ENCODE results near the gene THSD4.

DNA sequence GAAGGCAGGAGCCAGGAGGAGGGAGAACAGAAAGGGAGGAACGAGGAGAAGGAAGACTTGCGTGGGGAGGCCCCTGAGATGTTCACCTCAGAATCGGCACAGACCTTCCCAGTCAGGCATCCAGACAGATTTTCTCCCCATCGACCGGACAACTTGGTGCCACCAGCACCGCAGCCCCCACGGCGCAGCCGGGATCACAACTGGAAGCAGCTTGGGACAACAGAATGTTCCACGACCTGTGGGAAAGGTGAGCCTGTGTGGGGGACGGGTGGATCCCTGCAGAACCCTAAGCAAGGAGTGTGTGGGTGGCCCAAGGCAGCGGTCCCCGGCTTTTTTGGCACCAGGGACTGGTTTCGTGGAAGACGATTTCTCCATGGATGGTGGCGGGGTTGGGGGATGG lies 622.5 kb downstream of the THSD4 start:
- TF ChIP-seq, protein P1, sequence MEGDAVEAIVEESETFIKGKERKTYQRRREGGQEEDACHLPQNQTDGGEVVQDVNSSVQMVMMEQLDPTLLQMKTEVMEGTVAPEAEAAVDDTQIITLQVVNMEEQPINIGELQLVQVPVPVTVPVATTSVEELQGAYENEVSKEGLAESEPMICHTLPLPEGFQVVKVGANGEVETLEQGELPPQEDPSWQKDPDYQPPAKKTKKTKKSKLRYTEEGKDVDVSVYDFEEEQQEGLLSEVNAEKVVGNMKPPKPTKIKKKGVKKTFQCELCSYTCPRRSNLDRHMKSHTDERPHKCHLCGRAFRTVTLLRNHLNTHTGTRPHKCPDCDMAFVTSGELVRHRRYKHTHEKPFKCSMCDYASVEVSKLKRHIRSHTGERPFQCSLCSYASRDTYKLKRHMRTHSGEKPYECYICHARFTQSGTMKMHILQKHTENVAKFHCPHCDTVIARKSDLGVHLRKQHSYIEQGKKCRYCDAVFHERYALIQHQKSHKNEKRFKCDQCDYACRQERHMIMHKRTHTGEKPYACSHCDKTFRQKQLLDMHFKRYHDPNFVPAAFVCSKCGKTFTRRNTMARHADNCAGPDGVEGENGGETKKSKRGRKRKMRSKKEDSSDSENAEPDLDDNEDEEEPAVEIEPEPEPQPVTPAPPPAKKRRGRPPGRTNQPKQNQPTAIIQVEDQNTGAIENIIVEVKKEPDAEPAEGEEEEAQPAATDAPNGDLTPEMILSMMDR (conservative IDR thresholded peaks at IDR 0.05; ENCODE audit: low read length): no peak
- no peak for TF ChIP-seq EZH2phosphoT487 (IDR thresholded peaks at IDR 0.05; ENCODE audit: borderline replicate concordance)

Data from Loucy (cell line).